GM21717 (cell line): ENCODE results near the gene EPN3.

Experiments
- ATAC-seq: cut with Tn5 transposase; IDR thresholded peaks from one replicate; pipeline ENCODE4 v1.9.1; 2021; ENCODE audit warnings: mild to moderate bottlenecking, moderate library complexity; ENCODE audit not compliant: unreplicated experiment

Gene EPN3

DNA sequence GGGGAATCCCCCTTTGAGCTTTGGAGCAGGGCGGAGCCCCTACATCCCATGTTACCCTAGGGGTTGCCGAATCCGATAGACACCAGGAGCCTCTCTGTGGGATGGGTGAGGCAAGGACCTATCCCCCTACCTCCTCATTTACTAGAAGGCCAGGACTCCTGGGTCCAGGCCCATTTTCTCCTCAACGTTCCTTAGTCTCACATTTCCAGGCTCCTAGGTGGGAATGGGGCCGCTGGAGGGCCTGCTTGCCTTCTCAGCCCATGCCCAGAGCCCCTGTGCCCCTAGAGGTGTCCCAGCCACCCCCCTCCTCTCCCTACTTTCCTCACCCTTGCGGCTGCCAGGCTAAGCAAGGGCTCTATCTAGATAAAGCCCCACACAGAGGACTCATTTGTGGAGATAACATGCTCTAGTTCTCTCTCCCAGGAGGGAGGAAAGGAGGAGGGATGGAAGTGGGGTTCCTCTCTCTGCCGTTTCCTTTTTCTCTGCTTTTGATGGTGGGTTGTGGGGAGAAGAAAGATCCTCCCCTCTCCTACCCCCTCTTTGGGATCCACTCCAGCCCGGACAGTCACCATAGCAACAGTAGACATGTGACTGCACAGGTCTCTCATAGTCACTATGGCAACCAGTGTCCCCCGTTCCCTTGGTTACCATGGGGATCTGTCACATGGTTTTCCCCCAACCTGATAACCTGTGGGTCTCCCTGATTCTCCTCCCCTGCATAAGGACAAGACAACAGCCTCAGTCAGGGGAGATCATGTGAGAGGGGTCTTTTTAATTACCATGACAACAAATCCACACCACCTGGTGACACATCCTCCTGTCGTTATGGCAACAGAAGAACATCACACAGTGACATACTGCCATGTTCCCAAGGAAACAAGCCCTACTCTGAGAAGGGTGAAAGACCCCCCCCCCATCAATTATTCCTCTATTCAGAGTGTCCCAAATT is 33.1 kb downstream of the EPN3 start:
- no peak for ATAC-seq

DNA sequence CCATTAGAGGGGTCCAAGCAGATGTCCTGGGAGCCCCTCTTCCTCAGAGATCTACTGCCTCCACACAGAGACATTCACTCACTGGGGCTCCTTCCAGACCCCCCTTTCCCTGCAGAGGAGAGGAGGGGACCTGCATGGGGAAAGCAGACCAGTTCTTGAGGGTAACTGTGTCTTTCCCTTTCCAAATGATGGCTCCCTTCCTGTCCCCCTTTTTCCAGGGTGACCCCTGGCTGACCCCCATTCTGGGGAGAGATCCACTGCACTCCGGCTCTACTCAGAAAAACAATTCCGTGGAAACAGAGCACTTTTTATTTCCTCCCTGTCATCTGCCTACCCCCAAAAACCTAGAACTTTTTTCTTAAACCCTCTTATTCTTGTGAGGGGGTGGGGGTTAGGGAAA is 34.4 kb downstream of the EPN3 start:
- ATAC-seq = no peak

DNA sequence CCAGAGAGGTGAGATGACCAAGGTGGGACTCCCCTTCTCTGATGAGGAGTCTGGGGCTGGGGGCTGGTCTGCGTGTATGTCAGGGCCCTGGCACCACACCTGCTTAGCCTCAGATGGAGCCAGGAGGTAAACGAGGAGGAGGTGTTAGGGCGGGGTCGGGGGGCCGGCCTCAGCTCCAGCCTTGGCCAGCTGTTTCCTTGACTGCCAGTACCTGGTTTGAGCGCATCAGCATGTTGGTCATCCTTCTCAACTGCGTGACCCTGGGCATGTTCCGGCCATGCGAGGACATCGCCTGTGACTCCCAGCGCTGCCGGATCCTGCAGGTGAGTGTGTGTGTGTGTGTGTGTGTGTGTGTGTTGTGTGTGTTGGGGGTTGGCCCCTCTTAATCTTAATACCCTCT is 36.1 kb downstream of the EPN3 start:
- ATAC-seq = no peak

DNA sequence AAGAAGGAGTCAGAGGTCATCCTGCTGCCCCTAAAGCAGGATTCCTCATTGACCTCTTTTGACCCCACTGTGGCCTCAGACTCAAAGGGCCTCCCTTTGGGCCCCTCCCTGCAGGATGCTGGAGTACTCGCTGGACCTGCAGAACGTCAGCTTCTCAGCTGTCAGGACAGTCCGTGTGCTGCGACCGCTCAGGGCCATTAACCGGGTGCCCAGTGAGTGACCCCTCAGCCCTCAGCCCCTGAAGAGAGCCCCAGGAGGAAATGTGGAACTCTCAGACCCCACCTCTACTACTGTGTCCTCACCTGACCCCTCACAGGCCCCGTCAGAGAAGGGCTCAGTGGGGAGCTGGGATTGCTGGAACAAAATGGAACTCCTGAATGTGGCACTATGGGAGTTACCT is 37.1 kb downstream of the EPN3 start:
- ATAC-seq = no peak

DNA sequence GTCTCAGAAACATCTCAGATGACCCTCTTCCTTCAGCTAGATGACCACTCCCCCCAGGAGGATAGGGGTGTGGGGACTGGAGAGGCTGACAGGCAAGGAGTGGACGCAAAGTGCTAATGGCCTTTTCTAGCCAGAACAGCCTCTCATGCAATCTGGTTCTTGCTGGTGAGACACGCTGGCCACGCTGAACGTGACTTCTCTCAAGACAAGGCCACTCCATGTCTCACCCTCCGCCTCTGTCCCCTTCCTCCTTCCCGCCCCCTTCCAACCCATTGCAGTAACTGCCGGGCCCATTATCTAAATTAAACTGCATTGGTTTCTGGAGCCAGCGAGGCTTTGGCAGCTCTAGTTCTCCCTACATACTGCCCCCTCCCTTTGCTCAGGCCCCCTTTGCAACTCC is 37.5 kb downstream of the EPN3 start:
- no peak for ATAC-seq

DNA sequence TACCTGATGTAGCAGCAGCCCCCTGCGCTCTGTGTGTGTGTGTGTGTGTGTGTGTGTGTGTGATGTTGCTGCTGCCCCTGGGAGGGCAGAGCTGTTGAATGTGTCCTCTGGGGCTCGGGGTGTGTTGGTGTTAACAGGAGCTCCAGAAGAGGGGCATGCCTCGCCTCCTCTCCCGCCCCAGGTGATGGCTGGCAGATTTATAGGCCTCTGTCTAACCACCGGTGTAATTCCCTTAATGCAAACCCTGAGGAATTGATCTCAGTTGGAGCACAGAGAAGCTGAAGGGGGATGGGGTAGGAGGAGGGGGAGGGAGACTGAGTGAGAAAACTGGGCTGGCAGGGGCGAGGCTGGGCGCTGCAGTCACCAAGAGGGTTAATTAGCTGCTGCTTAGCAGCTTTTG is 38.0 kb downstream of the EPN3 start:
- no peak for ATAC-seq

DNA sequence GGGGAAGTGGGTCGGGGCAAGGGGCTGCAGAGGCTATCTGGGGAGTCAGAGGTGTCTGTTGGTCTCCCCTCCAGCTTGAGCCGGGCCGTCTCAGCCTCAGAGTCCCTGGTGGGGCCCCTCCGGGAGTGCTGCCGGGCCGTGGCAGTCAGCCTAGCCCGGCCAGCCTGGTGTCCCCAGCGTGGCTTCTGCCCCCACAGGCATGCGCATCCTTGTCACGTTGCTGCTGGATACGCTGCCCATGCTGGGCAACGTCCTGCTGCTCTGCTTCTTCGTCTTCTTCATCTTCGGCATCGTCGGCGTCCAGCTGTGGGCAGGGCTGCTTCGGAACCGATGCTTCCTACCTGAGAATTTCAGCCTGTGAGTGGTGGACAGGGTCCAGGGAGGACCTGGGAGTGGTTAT is 39.1 kb downstream of the EPN3 start:
- ATAC-seq = no peak

DNA sequence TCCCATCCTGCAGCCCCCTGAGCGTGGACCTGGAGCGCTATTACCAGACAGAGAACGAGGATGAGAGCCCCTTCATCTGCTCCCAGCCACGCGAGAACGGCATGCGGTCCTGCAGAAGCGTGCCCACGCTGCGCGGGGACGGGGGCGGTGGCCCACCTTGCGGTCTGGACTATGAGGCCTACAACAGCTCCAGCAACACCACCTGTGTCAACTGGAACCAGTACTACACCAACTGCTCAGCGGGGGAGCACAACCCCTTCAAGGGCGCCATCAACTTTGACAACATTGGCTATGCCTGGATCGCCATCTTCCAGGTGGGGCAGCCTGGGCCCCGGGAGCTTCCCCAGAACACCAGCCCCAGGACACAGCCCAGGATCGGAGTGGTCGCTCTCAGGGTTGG is 40.0 kb downstream of the EPN3 start:
- ATAC-seq = no peak

DNA sequence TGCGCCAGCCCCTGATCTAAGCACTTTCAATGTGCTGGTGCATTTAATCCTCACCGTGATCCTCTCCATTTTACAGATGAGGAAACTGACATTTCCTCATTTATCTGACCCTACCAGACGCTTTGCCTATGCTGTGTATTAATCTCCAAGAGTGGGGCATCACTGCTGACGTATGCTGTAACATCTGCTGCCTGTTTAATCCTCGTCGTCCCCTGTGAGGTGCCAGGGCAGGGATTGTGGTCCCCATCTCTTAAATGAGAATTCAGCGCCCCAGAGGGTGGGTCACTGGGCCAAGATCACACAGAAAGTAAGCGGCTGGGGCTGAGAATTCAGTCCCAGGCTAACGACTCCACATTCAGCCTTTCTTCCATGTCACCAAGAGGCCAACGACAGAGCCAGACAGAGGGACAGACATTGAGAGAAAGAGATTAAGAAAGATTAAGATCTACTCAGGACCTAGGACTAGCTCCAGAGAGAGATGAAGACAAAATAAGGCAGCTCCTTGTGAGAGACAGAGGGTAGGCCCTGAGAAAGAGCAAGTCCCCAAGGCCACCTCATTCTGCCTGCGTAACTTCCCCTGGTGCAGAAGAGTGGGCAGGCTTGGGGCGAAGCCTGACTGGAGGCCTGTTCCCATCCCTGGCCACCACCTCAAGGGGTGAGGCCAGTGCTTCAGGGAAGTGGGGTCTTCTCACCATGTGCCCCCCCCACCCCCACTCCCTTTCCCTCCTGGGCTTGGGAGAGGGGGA is 41.5 kb downstream of the EPN3 start:
- no peak for ATAC-seq

DNA sequence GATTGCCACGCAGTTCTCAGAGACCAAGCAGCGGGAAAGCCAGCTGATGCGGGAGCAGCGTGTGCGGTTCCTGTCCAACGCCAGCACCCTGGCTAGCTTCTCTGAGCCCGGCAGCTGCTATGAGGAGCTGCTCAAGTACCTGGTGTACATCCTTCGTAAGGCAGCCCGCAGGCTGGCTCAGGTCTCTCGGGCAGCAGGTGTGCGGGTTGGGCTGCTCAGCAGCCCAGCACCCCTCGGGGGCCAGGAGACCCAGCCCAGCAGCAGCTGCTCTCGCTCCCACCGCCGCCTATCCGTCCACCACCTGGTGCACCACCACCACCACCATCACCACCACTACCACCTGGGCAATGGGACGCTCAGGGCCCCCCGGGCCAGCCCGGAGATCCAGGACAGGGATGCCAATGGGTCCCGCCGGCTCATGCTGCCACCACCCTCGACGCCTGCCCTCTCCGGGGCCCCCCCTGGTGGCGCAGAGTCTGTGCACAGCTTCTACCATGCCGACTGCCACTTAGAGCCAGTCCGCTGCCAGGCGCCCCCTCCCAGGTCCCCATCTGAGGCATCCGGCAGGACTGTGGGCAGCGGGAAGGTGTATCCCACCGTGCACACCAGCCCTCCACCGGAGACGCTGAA is 43.2 kb downstream of the EPN3 start:
- no peak for ATAC-seq

DNA sequence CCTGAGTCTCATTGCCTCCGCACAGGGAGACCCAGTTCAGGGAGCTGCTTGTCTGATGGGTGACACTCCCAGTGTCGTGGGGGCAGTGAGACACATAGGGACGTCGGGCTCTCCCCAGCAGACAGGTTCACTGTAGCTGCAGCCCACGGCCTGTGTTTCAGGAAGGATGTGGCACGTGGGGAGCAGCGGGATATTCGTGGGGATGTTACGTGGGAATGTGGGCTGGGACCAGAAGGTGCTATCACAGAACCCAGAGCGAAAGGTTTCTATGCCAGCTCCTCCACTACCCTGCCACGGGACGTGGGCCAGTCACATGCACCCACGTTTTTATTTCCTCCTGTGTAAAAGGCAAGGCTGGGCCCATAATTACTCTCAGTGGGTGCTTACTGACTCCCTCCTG is 44.3 kb downstream of the EPN3 start:
- no peak for ATAC-seq

DNA sequence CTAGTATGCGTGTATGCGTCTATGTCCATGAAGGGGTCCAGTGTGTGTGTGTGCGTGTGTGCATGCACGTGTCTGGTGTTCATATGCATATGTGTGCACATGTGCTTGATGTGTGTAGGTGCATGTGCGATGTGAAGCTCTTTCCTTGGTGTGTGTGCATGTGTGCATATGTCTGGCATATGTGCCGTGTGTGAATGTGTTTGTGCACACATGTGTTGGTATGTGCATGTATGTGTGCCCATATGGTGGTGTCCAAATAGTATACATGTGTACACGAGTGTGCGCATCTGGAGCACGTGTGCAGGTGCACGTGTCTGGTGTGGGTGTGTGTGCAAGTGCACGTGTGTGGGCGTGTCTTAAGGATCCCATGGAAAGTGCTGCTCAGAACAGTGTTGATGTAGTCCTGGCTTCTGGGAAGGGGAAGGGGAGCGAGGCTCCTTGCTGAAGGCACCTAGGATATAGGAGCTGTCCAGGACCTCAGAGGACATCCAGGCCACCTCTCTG is 45.0 kb downstream of the EPN3 start:
- ATAC-seq = no peak

DNA sequence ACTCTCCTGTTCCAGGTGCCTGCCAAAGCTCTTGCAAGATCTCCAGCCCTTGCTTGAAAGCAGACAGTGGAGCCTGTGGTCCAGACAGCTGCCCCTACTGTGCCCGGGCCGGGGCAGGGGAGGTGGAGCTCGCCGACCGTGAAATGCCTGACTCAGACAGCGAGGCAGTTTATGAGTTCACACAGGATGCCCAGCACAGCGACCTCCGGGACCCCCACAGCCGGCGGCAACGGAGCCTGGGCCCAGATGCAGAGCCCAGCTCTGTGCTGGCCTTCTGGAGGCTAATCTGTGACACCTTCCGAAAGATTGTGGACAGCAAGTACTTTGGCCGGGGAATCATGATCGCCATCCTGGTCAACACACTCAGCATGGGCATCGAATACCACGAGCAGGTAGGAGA is 45.6 kb downstream of the EPN3 start:
- no peak for ATAC-seq

DNA sequence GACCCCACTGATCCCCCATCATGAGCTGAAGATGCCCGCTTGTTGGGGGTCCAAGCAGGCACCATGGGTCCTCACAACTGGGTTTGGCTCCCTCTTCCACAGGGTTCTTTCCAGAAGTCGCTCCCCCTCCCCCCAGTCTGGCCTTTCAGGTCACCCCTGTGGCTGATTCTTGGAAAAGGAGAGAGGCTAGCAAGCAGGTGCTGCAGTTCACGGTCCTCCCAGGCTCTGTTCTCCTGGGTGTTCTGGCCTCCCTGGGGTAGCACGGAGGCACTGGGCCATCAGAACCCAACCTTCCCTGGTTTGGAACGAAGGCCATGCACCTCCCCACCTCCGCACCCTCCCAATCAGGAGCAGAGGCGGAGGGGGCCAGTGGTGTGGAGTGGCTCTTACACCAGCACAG is 46.9 kb downstream of the EPN3 start:
- no peak for ATAC-seq

DNA sequence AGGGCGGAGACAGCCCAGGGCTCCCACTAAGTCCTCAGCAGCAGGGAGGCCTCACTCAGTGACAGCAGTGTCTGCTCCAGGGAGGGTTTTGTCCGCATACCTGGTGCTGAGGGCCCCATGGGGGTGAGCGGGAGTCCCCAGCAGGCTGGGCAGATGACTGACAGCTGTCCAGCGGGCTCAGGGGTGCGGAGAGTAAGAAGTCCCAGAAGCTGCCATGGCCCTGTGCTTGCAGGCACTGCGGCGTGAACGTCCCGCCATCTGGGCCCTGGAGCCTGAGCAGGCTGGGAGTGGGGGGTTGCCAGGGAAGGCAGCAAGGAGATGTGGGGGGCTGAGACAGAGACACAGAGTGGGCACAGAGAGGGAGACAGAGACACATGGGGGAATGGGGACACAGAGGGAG is 48.1 kb downstream of the EPN3 start:
- ATAC-seq = no peak

DNA sequence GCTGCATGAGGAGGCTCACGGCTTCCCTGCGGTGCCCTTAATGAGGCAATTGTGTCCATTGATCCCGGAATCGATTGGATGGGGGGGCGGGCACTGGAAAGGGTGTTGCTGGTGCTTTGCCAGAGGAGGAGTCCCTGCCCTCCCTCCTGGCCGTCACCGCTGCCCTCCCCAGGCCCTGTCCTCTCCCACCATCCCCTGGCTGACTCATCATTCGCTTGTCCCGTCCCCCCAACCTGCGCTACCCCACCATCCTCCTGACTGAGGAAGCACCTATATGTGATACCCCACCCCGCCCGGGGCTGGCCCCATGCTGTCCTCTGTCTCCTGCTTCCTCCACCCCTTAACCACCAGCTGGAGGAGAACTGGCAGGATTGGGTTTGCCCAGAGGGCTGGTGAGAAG is 48.8 kb downstream of the EPN3 start:
- no peak for ATAC-seq

DNA sequence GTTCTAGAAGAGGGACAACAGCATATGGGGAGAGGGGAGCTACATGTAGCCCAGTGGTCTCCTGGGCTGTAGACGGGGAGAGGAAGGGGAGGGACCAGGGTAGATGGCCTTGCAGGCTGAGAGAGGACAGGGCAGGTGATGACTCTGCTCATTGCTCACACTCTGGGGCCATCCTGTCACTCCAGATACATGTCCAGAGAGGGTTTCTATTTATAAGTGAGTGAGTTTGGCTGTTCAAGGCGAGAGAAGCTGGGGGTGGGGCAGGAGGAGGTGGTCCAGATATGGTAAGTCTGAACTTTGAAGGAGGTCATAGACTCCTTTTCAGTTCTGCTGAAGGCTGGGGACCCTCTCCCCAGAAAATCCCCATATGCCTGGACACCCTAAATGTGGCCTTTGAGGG is 50.2 kb downstream of the EPN3 start:
- no peak for ATAC-seq

DNA sequence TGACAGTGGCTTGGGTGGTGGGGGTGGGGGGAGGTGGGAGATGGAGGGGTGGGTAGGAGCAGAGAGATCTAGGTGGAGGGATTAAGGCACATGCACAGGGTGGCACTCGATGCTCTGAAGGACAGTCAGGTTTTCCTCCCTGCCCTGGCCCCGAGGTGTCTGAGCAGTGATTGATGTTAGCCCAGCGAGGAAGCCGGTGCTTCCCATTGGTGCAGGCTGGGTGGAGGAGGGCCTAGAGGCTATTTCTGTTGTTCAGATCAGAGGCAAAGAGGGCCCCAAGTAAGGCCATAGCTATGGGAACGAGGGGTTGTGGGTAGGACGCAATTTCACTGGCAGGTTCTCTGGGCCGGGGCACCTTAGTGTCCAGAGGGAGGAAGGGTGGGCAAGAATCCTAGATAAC is 51.1 kb downstream of the EPN3 start:
- no peak for ATAC-seq

DNA sequence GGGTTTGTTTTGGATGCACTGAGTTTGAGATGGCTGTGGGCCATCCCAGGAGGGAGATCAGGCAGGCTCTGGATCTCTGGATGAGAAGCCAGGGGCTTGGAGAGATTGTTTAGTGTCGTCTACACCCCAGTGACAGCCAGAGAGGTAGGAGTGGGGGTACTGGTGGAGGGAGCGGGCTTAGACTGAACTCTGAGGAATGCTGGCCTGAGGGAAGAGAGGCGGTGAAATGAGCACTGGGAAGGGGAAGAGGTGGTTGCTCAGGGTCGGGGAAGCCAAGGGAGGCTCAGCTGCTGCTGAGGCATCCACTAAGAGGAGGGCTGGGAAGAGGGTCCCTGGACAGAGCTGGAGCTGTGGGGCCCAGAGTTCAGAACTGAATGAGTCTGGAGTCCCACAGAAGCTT is 51.6 kb downstream of the EPN3 start:
- no peak for ATAC-seq

DNA sequence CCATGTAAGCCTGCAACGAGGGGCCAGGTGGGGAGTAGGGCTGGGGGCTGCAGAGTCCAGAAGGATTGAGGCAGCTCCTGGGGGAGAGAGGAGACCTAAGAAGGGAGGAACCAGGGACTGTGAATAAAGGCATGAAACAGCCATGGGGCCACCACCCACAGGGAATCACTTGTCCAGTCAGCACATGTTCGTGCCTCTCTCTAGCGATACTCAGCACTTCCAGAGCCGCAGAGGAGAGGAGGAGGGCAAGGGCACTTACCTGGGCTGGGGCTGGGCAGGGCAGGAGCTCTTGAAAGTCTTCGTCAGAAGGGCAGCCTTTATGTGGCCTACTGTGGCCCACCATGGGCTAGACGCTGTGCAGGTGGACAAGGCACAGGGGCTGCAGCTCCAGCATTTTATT is 52.2 kb downstream of the EPN3 start:
- no peak for ATAC-seq

DNA sequence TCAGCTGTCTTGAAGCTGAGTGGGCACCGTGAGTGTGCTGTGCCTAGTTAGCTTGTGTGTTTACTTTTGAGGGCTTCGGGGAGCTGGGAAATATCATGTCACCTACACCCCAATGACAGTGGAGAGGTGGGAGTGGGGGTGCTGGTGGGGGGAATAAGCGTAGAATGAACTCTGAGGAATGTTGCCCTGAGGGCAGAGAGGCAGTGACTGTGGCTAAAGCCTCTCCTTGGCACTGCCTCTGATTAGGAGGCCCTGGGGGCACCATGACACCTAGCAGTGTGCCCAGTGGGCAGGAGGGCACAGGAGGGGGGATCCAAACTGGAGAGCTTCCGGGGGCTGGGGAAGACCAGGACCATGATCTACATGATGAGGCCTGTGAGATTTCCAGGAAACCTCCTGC is 52.8 kb downstream of the EPN3 start:
- ATAC-seq = no peak

DNA sequence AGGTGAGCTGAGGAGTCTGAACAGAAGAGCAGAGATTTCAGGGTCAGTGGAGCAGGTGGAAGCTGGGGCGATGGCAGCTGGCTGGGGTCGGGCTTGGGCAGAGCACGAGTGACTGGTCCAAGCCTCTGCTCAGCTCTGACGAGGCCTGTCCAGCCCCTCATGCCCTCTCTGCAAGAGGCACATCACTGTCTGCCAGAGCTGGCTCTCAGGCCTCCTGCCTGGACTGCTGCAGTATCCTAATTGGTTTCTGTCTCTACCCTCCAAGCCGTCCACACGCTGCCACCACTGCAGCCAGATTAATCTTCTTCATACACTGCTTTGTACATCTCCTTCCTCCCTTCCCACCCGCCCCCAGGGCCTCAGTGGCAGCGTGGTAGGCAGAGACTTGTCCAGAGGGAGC is 53.4 kb downstream of the EPN3 start:
- no peak for ATAC-seq
